ENCODE measurements around the gene TRPM2. TPM values are rescaled to one million over a fixed set of nuclear protein-coding genes. Genes with fewer than 3 reads are reported as not detected.

Gene TRPM2
- polyA plus RNA-seq, 1 donor = 2.1 TPM

GRCh38 chr21:44485254-44485793 is 131.9 kb downstream of the TRPM2 start:
- DNase-seq = no peak

GRCh38 chr21:44485796-44486195 is 132.4 kb downstream of the TRPM2 start:
- no peak for DNase-seq

- DNase-seq = no peak
Observed at GRCh38 chr21:44486302-44486701, 132.9 kb downstream of the TRPM2 start.

GRCh38 chr21:44487831-44488230 is 134.4 kb downstream of the TRPM2 start:
- no peak for DNase-seq

GRCh38 chr21:44489962-44490361 is 136.5 kb downstream of the TRPM2 start:
- DNase-seq = no peak

- DNase-seq = no peak
Observed at GRCh38 chr21:44490405-44490804, 137.0 kb downstream of the TRPM2 start.

- no peak for DNase-seq
Observed at GRCh38 chr21:44490816-44491215, 137.4 kb downstream of the TRPM2 start.

Other genes with a start within 250 kb of the TRPM2 start
- gene PWP2, start 246.2 kb upstream of the TRPM2 start, polyA plus RNA-seq (ENCODE audit: insufficient read length) = 5.0 TPM
- gene GATD3, start 219.9 kb upstream of the TRPM2 start, polyA plus RNA-seq (ENCODE audit: insufficient read length) = 27.6 TPM
- 10.6 TPM for gene ICOSLG, start 112.7 kb upstream of the TRPM2 start, polyA plus RNA-seq (ENCODE audit: insufficient read length)
- not detected for gene DNMT3L, start 91.7 kb upstream of the TRPM2 start, polyA plus RNA-seq (ENCODE audit: insufficient read length)
- 0.15 TPM for gene AIRE, start 67.7 kb upstream of the TRPM2 start, polyA plus RNA-seq (ENCODE audit: insufficient read length)
- gene PFKL, start 53.6 kb upstream of the TRPM2 start, polyA plus RNA-seq (ENCODE audit: insufficient read length) = 65.1 TPM
- 20.1 TPM for gene CFAP410, start 14.2 kb upstream of the TRPM2 start, polyA plus RNA-seq (ENCODE audit: insufficient read length)
- 2.4 TPM for gene LRRC3, start 101.9 kb downstream of the TRPM2 start, polyA plus RNA-seq (ENCODE audit: insufficient read length)
- gene KRTAP10-1, start 186.6 kb downstream of the TRPM2 start, polyA plus RNA-seq (ENCODE audit: insufficient read length) = not detected
- gene KRTAP10-2, start 197.9 kb downstream of the TRPM2 start, polyA plus RNA-seq (ENCODE audit: insufficient read length) = not detected
- gene KRTAP10-3, start 205.2 kb downstream of the TRPM2 start, polyA plus RNA-seq (ENCODE audit: insufficient read length) = not detected
- not detected for gene KRTAP10-4, start 220.1 kb downstream of the TRPM2 start, polyA plus RNA-seq (ENCODE audit: insufficient read length)
- gene KRTAP10-5, start 227.0 kb downstream of the TRPM2 start, polyA plus RNA-seq (ENCODE audit: insufficient read length) = not detected
- not detected for gene KRTAP10-6, start 238.9 kb downstream of the TRPM2 start, polyA plus RNA-seq (ENCODE audit: insufficient read length)
- gene KRTAP10-7, start 247.0 kb downstream of the TRPM2 start, polyA plus RNA-seq (ENCODE audit: insufficient read length) = not detected